NCI-H2029 (cell line): ENCODE data around the gene SLC5A5.
A peak's percentile ranks its signal among the peaks of the same experiment; 100 is the strongest.
"Not testable (repeated sequence)": the region's sequence is repeated elsewhere in the genome, so short reads cannot be mapped to it uniquely, and the experiment has no call there.

ENCODE experiments used
- DNase-seq: peaks from one replicate; lab custom pipeline; 2025; lab: John Stamatoyannopoulos, UW

SLC5A5 gene

DNA sequence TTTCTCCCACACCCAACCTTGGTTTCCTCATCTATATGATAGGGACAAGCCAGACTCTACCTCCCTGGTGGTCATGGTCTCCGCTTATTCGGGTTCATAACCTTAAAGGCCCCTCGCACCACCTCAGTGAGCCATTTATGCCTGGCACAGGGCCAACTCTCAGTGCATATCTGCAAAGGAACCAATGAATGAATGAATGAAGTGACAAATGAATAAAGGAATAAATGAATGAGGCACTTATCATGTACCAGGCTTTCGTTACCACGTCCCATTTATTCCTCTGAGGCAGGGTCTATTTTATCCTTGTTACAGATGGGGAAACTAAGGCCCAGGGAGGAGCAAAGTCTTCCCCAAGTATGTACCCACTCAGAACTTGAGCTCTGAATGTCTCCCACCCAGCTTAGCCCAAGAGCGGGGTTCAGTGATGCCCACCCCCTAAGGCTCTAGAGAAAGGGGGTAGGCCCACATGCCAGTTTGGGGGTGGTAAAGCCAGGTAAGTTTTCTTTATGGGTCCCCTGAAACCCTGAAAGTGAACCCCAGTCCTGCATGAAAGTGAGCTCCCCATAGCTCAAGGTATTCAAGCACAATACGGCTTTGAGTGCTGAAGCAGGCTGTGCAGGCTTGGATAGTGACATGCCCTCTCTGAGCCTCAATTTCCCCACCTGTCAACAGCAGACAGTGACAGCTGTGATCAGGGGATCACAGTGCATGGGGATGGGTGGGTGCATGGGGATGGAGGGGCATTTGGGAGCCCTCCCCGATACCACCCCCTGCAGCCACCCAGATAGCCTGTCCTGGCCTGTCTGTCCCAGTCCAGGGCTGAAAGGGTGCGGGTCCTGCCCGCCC is 490 bp upstream of the SLC5A5 start:
- no peak for DNase-seq

DNA sequence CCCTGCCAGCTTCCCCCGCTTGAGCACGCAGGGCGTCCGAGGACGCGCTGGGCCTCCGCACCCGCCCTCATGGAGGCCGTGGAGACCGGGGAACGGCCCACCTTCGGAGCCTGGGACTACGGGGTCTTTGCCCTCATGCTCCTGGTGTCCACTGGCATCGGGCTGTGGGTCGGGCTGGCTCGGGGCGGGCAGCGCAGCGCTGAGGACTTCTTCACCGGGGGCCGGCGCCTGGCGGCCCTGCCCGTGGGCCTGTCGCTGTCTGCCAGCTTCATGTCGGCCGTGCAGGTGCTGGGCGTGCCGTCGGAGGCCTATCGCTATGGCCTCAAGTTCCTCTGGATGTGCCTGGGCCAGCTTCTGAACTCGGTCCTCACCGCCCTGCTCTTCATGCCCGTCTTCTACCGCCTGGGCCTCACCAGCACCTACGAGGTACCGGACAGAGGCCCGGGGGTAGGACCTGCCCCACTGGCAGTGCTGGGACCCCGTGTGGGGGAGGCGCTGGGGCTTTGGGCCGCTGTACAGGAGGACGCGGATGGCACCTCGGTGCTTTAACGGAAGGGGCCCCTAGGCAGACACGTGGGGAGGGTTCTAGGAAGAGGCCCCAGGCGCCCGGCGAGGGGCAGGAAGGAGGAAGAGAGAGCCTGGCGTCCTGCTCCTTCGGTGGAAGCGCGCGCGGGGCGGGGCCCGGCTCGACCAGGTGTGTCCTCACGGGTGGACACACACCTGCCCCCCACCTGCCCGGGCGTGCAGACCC is 681 bp downstream of the SLC5A5 start:
- DNase-seq = no peak

DNA sequence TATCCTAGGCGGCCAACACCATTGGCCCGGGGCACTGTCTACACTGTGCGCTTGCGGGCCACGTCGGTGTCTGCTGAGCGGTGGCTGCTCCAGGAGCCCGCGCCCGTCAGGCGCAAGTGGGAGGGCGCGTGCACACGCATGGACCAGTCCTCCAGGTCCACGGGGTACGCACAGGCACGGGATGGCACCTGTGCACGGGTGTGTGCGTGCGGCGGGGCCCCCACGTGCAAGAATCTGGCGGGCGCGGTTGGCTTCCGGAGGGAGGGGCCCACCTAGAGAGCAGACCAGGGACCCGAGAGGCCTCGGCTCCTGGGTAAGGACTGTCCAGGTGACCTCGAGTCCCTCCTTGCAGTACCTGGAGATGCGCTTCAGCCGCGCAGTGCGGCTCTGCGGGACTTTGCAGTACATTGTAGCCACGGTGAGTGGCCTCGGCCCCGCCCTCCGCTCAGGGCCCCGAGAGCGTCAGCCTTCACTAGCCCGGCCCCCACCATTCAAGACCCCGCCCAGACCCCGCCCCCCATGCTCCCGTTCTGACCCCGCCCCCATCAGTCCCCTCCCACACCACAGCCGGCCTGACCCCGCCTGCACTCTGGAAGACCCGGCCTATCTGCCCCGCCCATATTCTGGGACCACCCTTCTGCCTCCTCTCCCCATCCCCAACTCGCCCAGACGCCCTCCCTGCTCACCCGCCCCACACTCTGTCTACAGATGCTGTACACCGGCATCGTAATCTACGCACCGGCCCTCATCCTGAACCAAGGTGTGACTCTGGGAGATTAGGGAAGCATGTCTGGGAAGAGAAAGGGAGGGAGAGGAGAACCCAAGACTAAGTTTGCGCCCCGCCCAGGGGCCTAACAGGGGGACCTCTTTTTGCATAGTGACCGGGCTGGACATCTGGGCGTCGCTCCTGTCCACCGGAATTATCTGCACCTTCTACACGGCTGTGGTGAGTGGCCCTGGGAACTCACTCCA is 2.3 kb downstream of the SLC5A5 start:
- peak; percentile 31 for DNase-seq

DNA sequence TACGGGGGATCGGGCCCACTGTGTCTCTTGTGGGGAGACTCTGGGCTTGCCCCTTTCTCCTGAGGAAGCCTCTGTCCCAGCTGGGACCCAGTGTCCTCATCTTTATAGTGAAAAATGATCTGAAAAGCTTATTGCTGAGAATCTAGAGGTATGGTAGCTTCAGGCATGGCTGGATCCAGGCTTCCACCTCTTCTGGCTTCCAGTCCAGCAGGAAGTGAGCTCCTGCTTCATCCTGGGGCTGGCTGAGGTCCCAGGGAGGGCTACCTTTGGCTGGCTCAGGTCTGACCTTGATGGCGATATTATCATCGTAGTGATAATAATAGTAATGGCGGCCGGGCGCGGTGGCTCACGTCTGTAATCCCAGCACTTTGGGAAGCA is 3.0 kb downstream of the SLC5A5 start:
- no peak for DNase-seq

DNA sequence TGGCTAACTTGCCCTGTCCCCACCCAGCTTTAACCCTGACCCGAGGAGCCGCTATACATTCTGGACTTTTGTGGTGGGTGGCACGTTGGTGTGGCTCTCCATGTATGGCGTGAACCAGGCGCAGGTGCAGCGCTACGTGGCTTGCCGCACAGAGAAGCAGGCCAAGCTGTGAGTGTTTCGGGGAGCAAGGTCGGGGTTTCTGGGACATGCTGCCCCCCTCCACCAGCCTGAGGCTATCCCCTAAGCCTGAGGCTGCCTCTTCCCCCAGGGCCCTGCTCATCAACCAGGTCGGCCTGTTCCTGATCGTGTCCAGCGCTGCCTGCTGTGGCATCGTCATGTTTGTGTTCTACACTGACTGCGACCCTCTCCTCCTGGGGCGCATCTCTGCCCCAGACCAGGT is 6.0 kb downstream of the SLC5A5 start:
- no peak for DNase-seq

DNA sequence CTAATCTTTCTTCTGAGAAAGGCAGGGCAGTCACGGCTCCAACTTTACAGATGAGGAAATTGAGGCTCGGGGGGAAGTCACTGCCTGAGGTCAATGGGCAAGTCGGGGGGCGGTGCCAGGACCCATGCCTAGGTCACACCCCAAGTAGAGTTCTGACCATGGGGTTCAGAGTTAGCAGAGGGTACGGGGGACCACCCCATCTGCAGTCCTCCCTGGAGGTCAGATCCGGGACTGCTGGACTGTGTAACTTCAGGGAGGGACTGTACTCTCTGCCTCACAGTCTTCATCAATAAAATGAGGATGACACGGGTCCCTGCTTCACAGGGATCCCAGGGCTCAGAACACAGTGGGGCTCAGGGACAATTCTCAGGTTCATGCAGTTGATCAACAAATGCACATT is 7.7 kb downstream of the SLC5A5 start:
- DNase-seq = no peak

DNA sequence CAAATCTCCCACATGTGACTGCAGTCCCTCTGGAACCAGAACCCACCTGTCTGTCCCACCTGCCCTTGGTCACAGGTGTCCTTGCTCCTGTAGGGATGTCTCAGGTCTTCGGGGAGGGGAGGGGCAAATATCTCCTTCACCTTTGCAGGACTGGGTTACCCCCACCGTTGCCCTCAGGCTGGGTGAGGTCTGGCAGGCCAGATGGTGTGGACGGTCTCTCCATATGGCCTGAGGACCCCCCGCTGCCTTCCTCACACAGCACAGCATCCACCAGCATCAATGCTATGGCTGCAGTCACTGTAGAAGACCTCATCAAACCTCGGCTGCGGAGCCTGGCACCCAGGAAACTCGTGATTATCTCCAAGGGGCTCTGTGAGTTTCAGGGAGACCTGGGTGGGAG is 10.0 kb downstream of the SLC5A5 start:
- no peak for DNase-seq

DNA sequence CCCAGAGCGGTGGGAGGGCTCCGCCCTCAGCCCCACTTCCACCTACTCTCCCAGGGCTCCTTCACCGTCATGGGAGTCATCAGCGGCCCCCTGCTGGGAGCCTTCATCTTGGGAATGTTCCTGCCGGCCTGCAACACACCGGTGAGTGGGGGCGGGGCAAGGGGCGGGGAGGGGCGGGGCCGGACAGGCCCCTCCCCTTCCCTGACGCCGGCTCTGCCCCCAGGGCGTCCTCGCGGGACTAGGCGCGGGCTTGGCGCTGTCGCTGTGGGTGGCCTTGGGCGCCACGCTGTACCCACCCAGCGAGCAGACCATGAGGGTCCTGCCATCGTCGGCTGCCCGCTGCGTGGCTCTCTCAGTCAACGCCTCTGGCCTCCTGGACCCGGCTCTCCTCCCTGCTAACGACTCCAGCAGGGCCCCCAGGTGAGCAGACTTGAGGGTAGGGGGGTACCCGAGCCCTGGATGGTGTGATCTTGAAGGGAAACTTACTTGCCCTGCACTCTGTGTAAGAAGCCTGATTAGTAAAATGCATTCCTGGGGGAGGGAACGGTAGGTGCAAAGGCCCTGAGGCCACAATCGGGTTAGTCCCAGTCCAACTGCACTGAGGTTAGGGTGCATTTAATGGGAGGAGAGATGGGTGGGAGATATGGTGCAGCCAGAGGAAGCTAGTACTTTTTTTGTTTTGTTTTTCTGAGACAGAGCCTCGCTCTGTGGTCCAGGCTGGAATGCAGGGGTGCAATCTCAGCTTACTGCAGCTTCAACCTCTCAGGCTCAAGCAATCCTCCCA is 12.1 kb downstream of the SLC5A5 start:
- DNase-seq = no peak

DNA sequence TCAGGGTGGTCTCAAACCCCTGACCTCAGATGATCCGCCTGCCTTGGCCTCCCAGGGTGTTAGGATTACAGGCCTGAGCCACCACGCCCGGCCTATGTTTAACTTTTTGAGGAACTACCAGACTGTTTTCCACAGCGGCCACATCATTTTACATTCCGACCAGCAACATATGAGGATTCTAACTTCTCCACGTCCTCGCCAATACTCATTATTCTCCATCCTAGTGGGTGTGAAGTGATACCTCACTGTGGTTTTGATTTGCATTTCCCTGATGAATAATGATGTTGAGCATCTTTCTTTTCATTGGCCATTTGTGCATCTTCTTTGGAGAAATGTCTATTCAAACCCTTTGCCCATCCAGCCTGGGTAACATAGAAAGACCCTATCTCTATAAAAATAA is 14.8 kb downstream of the SLC5A5 start:
- DNase-seq = no peak

DNA sequence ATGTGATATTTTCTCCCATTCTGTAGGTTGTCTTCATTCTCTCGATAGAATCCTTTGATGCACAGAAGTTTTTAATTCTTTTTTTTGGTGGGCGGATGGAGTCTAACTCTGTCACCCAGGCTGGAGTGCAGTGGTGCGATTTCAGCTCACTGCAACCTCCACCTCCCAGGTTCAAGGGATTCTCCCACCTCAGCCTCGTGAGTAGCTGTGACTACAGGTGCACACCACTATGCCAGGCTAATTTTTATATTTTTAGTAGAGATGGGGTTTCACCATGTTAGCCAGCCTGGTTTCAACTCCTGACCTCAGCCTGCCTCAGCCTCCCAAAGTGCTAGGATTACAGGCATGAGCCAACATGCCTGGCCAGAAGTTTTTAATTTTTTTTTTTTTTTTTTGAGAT is 15.5 kb downstream of the SLC5A5 start:
- DNase-seq = not testable (repeated sequence)

DNA sequence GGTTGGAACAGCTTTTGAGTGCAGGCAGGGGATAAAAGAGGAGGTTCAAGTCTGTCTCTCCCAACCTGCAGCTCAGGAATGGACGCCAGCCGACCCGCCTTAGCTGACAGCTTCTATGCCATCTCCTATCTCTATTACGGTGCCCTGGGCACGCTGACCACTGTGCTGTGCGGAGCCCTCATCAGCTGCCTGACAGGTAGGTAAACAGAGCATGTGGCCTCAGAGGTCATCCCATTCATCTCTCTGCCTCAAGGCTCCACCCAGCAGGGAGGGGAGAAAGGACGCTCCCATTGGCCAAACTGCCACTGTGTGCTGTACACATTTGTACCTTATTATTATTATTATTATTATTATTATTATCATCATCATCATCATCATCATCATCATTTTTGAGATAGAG is 16.5 kb downstream of the SLC5A5 start:
- no peak for DNase-seq

DNA sequence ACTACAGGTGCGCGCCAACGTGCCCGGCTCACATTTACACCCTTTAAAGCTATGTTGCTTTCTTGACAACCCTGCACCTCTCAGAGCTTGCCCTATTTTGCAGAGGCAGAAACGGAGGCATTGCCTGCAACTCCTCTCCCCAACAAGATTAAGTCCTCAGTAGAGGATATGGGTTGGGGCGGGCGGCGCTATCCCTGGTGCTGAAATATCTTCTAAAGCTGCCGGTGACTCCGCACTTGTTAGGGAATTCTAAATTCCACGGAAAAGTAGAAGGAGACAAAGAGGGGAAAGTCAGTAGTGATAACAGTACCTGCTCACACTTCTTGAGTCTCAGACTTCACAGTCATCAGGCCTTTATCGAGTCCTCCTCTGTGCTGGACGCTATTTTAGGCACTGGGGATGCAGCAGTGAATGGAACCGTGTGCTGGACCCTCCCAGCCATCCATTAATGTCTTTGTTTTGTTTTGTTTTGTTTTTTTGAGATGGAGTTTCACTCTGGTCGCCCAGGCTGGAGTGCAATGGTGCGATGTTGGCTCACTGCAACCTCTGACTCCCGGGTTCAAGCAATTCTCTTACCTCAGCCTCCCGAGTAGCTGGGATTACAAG is 18.0 kb downstream of the SLC5A5 start:
- DNase-seq = no peak

DNA sequence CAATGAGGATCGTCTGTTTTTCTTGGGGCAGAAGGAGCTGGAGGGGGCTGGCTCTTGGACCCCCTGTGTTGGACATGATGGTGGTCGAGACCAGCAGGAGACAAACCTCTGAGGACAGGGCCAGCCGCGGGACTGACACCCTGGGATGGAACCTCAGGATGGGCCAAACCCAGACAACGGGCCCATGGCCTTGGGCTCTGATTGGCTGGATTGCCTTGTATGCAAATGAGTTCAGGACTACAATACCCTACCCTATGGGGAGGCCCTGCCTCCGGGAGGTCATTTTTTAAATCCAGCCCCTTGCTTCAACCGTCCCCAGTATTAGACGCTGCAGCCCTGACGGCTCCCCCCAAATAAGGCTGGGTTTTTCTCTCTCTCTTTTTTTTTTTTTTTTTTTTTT is 22.0 kb downstream of the SLC5A5 start:
- no peak for DNase-seq

DNA sequence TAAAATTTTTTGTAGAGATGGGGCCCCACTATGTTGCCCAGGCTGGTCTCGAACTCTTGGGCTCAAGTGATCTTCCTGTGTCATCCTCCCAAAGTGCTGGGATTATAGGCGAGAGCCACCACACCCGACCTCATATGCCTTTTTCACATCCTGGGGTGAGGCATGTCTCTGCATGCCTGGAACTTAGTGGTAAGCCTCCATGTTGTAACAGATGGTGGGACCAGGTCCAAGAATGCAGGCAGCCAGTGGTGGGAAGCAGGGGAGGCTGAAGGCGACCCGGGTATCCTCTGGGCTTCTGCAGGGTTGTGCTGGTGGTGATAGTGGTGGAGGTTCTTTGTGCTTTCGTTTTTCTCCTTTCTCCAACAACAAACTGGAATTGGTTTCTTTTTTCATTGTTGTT is 31.0 kb downstream of the SLC5A5 start:
- DNase-seq = no peak

DNA sequence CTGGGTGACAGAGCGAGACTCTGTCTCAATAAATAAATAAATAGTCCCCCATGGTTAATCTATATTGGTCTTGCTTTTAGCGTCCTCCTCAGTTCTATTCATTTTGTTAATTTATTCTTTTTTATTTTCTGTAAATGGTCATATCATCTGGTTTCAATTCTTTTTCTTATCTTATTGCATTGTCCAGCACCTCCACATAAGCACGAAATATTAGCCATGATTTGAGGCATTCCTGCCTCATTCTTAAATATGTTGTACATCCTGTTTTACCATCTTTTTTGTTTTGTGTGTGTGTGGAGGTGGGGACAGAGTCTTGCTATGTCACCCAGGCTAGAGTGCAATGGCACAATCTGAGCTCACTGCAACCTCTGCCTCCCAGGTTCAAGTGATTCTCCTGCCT is 36.5 kb downstream of the SLC5A5 start:
- no peak for DNase-seq

DNA sequence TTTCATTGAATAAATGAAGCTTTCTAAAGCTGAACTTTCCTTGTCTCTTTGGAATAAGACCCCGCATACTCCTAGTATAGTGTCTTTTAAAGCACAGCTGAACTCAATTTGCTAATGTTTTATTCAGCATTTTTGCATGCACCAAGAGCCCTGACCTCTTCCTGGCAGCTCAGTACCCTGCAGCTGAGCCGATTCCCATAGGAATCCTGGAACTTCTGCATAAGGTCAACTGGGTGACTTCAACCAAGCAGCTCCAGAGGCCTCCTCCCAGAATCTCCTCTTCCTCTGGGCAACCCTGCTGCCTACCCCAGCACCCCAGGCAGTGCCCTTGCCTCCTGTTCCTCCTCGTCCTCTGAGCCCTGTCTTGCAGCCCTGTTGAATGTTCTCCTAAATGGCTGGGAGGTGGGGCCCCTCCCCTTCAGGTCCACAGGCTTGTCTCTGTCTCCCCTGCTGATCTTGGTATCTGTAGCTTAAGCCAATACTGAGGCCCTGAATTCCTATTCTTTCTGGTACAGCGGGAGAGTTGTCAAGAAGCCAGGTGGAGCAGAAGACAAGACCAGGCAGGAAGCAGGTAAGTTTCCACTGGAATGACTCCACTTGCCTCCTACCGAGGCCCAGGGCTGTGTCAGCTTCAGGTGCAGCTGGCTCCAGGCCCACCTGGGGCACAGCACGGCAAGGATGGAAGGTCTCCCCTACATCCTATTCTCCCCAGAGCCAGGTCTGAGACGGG is 37.4 kb downstream of the SLC5A5 start:
- no peak for DNase-seq

DNA sequence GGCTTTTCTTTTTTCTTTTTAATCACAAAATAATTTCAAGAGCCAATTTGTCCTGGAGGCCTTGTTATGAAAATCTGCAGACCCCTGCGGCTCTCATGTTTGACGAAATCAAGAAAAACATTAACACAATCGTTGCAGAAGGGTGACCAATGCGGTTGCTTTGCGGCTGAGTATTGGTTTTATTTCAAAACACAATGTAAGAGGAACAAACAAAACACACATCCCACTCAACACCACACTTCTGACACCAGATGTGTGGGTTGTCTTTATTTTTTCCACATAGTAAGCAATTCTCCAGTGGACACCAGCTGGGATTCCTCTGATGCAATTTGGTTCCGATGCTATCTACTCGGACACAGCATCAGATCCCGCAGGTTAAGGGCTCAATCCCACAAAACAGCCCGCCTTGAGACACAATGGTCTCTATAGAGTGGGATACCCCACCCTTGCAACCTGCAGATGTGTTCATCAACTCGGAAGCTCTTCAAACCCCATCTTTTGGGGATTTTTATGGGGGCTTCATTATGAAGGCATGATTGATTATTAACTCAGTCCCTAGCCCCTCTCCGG is 39.1 kb downstream of the SLC5A5 start:
- DNase-seq = no peak

DNA sequence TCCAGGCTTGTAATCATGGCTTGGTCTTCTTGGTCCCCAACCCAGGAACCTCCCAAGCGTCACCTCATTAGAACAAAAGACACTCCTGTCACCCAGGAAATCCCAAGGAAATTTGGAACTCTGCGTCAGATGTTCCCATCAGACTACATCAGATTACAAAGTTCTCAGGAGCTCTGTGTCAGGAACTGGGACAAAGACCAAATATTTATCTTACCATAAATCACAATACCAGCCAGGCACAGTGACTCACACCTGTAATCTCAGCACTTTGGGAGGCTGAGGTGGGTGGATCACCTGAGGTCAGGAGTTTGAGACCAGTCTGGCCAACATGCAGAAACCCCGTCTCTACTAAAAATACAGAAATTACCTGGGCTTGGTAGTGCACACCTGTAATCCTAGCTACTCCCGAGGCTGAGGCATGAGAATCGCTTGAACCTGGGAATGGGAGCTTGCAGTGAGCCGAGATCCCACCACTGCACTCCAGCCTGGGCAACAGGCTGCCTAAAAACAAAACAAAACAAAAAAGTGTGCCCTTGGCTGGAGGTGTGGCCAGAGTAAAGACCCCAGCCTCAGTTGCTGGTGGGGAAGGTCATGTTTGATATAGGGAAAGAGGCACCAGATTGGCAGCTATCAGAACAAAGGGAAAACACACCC is 44.3 kb downstream of the SLC5A5 start:
- DNase-seq = no peak

DNA sequence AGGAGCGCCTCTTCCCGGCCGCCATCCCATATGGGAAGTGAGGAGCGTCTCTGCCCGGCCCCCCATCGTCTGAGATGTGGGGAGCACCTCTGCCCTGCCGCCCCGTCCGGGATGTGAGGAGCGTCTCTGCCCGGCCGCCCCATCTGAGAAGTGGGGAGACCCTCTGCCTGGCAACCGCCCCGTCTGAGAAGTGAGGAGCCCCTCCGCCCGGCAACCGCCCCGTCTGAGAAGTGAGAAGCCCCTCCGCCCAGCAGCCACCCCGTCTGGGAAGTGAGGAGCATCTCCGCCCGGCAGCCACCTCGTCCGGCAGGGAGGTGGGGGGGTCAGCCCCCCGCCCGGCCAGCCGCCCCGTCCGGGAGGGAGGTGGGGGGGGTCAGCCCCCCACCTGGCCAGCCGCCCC is 46.4 kb downstream of the SLC5A5 start:
- DNase-seq = not testable (repeated sequence)

DNA sequence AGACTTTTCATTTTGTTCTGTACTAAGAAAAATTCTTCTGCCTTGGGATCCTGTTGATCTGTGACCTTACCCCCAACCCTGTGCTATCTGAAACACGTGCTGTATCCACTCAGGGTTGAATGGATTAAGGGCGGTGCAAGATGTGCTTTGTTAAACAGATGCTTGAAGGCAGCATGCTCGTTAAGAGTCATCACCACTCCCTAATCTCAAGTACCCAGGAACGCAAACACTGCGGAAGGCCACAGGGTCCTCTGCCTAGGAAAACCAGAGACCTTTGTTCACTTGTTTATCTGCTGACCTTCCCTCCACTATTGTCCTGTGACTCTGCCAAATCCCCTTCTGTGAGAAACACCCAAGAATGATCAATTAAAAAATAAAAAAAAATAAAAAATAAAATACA is 47.4 kb downstream of the SLC5A5 start:
- DNase-seq = not testable (repeated sequence)
